Measurements from ENCODE around the gene CACNA1H. TPM values are rescaled to one million over a fixed set of nuclear protein-coding genes. Genes with fewer than 3 reads are reported as not detected.

Gene CACNA1H
- total RNA-seq, 1 experiment from 2014 or later, result 24.3 TPM

- POLR2A ChIA-PET, result no interaction called here
- H3K4me2 ChIP-seq (ENCODE audit: low read length), result no peak overlapping the region
- no peak overlapping the region for H2AFZ ChIP-seq (ENCODE audit: low read depth, low read length, poor library complexity, severe bottlenecking)
- TF ChIP-seq CBX3 (IDR thresholded peaks at IDR 0.05; ENCODE audit: low read depth) (no peak), SP1 (IDR thresholded peaks at IDR 0.05; ENCODE audit: low read depth) (no peak), EZH2phosphoT487 (IDR thresholded peaks at IDR 0.05; ENCODE audit: borderline replicate concordance) (no peak), ZNF274 (IDR thresholded peaks at IDR 0.05; ENCODE audit: low read depth, low read length) (no peak), ZFX (IDR thresholded peaks at IDR 0.05) (no peak), YY1 (IDR thresholded peaks at IDR 0.05; ENCODE audit: extremely low read depth, insufficient replicate concordance, low read depth, low read length) (no peak), FOSL1 (IDR thresholded peaks at IDR 0.05; ENCODE audit: low read depth) (no peak), POLR2AphosphoS5 (IDR thresholded peaks at IDR 0.05; ENCODE audit: low read depth, low read length) (no peak), POLR2A (IDR thresholded peaks at IDR 0.05; ENCODE audit: borderline replicate concordance, extremely low read depth, insufficient read depth, insufficient read length) (no peak), JUND (IDR thresholded peaks at IDR 0.05) (no peak), REST (IDR thresholded peaks at IDR 0.05; ENCODE audit: low read depth) (no peak), CEBPB (IDR thresholded peaks at IDR 0.05; ENCODE audit: low read depth) (no peak)
- TF ChIP-seq, protein P1, sequence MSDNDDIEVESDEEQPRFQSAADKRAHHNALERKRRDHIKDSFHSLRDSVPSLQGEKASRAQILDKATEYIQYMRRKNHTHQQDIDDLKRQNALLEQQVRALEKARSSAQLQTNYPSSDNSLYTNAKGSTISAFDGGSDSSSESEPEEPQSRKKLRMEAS (IDR thresholded peaks at IDR 0.05), result no peak
- no peaks in the 10 kb centered on the region for H3K27me3 ChIP-seq (ENCODE audit: insufficient read depth, low read length)
- no peaks in the 10 kb centered on the region for H4K20me1 ChIP-seq (ENCODE audit: insufficient read depth)
- intact Hi-C loops (cut with micrococcal nuclease), result no loop called here
- H3K36me3 ChIP-seq (ENCODE audit: control insufficient read depth in 1 of 2, insufficient read depth in 2 of 2, low read length in 2 of 2), result no peaks in the 10 kb centered on the region
- H3K79me2 ChIP-seq (ENCODE audit: insufficient read depth, low read length), result no peaks in the 10 kb centered on the region
- CTCF ChIA-PET, result interaction anchor here (0.7 to 1.3 kb wide), 2 partner anchors 87 to 131 kb away, joined by 3 read pairs; no protein-coding TSS in a partner anchor
- peaks cover 0 to 15% of the 10 kb centered on the region in 2 experiments; a peak in 2 of 4 replicates for H3K4me1 ChIP-seq (ENCODE audit: control insufficient read depth in 1 of 2, insufficient read depth in 2 of 2, low read length in 2 of 2)
- DNase-seq (ENCODE audit: low read depth, low spot score) (no peak), ATAC-seq (no peak)
- no peaks in the 10 kb centered on the region for H3K9me2 ChIP-seq (ENCODE audit: insufficient read depth)
- no peak overlapping the region for H3K4me3 ChIP-seq (replicated peaks in 1 of 2; ENCODE audit: low read depth in 1 of 2, low read length in 2 of 2)
- H3K9me3 ChIP-seq (ENCODE audit: control insufficient read depth in 1 of 2, insufficient read depth in 1 of 2, low read depth in 1 of 2, low read length in 2 of 2), result no peaks in the 10 kb centered on the region
- no TSS peak for BruUV-seq (replicated peaks)
- H3K27ac ChIP-seq (ENCODE audit: low read depth, low read length), result no peak overlapping the region
- RAD21 ChIA-PET (ENCODE audit: low non-redundant PET in 1 of 2, low total read pairs in 2 of 2, uncharacterized antibody in 2 of 2, unreplicated experiment in 2 of 2), result no interaction called here
- H3K9ac ChIP-seq (ENCODE audit: low read length), result no peak overlapping the region
Observed at GRCh38 chr16:1107141-1107540, 45.8 kb upstream of the CACNA1H start.
